HT-29 (cell line): ENCODE results near the gene DCC. TPM values are rescaled to one million over a fixed set of nuclear protein-coding genes. Genes with fewer than 3 reads are reported as not detected.

Source experiments
- DNase-seq: peaks from one replicate; pipeline ENCODE4 v3.0.0-alpha.2; 2015; ENCODE audit warnings: low spot score
- total RNA-seq: library from RNA; depleted of rRNA; stranded (reverse); fragments of >200 nt; shearing (Covaris generic); gene quantifications from 2 replicates; pipeline ENCODE4 v1.2.3, GENCODE V29; 2014

Gene DCC
- total RNA-seq, 1 experiment from 2014 or later, result not detected

GRCh38 chr18:52897611-52898484 lies 557.9 kb downstream of the DCC start:
- DNase-seq, result no peak

GRCh38 chr18:52898485-52899058 lies 558.6 kb downstream of the DCC start:
- DNase-seq, result no peak

- no peak for DNase-seq
These were observed 562.2 kb downstream of the DCC start for GRCh38 chr18:52902188-52902587.

GRCh38 chr18:52903857-52904256 lies 563.9 kb downstream of the DCC start:
- DNase-seq, result peak; percentile 65

- no peak for DNase-seq
These were observed 567.7 kb downstream of the DCC start for GRCh38 chr18:52907543-52908308.

GRCh38 chr18:52914148-52914547 lies 574.2 kb downstream of the DCC start:
- no peak for DNase-seq

- no peak for DNase-seq
These were observed 580.7 kb downstream of the DCC start for GRCh38 chr18:52920665-52921064.

- DNase-seq, result no peak
These were observed 593.4 kb downstream of the DCC start for GRCh38 chr18:52933356-52933755.

GRCh38 chr18:52936931-52937330 lies 596.9 kb downstream of the DCC start:
- DNase-seq, result no peak

GRCh38 chr18:52937840-52938239 lies 597.8 kb downstream of the DCC start:
- DNase-seq, result no peak

- DNase-seq, result no peak
These were observed 605.6 kb downstream of the DCC start for GRCh38 chr18:52945552-52945951.

GRCh38 chr18:52948868-52949444 lies 609.0 kb downstream of the DCC start:
- DNase-seq, result no peak

- no peak for DNase-seq
These were observed 610.2 kb downstream of the DCC start for GRCh38 chr18:52950155-52950554.

- no peak for DNase-seq
These were observed 613.4 kb downstream of the DCC start for GRCh38 chr18:52953387-52953786.

- DNase-seq, result no peak
These were observed 623.5 kb downstream of the DCC start for GRCh38 chr18:52963481-52963880.

- no peak for DNase-seq
These were observed 630.7 kb downstream of the DCC start for GRCh38 chr18:52970686-52971085.

GRCh38 chr18:52971097-52971496 lies 631.1 kb downstream of the DCC start:
- no peak for DNase-seq

- DNase-seq, result no peak
These were observed 639.9 kb downstream of the DCC start for GRCh38 chr18:52979892-52980291.

- no peak for DNase-seq
These were observed 651.2 kb downstream of the DCC start for GRCh38 chr18:52991246-52991645.

- DNase-seq, result peak; percentile 3
These were observed 652.0 kb downstream of the DCC start for GRCh38 chr18:52992041-52992440.

- no peak for DNase-seq
These were observed 655.9 kb downstream of the DCC start for GRCh38 chr18:52995875-52996274.

GRCh38 chr18:52999633-53000032 lies 659.6 kb downstream of the DCC start:
- DNase-seq, result no peak
